SK-MEL-5 (cell line): ENCODE measurements around the gene ZNF619. TPM values are rescaled to one million over a fixed set of nuclear protein-coding genes. Genes with fewer than 3 reads are reported as not detected.
A peak's percentile ranks its signal among the peaks of the same experiment; 100 is the strongest.
"Not testable (repeated sequence)": the region's sequence is repeated elsewhere in the genome, so short reads cannot be mapped to it uniquely, and the experiment has no call there.

Experiments
- DNase-seq: peaks from one replicate; pipeline ENCODE4 v3.0.0-alpha.2; 2016; ENCODE audit warnings: low read depth, low spot score
- in situ Hi-C: cut with HindIII; loops from 2 replicates; pipeline ENCODE4 v1.10.0; 2016; ENCODE audit warnings: low sequenced_read_pairs, high pct_unique_total_duplicates, low pct_unique_long_range_greater_than_20kb
- polyA plus RNA-seq, 2 experiments: library from polyadenylated mRNA; depleted of rRNA; stranded (reverse); fragments of >200 nt; gene quantifications; 2 replicates each; pipeline ENCODE4 v1.2.3, GENCODE V29; 2015
- total RNA-seq: library from RNA; depleted of rRNA; stranded (reverse); fragments of >200 nt; shearing (Covaris generic); gene quantifications from 2 replicates; pipeline ENCODE4 v1.2.3, GENCODE V29; 2014; rRNA removed

The ZNF619 gene
- 2.6 and 2.7 TPM in 2 replicates for total RNA-seq
- polyA plus RNA-seq (2015; cell fraction: cytosol; rRNA removed) = 1.8 TPM in 2 replicates
- 2.0 and 4.3 TPM in 2 replicates for polyA plus RNA-seq (2015; cell fraction: nucleus; rRNA removed)

GRCh38 chr3:40476478-40477470 is at the start of gene ZNF619:
ZNF619 (plus strand) TSS chr3:40477122; CDS start chr3:40477980, 858 bp downstream.
- DNase-seq = peak; percentile 51
- in situ Hi-C loops = no loop called here

- peak; percentile 41 for DNase-seq
- in situ Hi-C loops = no loop called here
Observed at GRCh38 chr3:40432793-40433192, 44.1 kb upstream of the ZNF619 start.

GRCh38 chr3:40437889-40438288 is 39.0 kb upstream of the ZNF619 start:
- in situ Hi-C loops = no loop called here
- DNase-seq = no peak

- DNase-seq = no peak
- in situ Hi-C loops = no loop called here
Observed at GRCh38 chr3:40445062-40445461, 31.9 kb upstream of the ZNF619 start.

- in situ Hi-C loops = no loop called here
- DNase-seq = no peak
Observed at GRCh38 chr3:40445880-40446279, 31.0 kb upstream of the ZNF619 start.

GRCh38 chr3:40450438-40450837 is 26.5 kb upstream of the ZNF619 start:
- in situ Hi-C loops = no loop called here
- DNase-seq = no peak

GRCh38 chr3:40451551-40451950 is 25.4 kb upstream of the ZNF619 start:
- no peak for DNase-seq
- in situ Hi-C loops = no loop called here

GRCh38 chr3:40452057-40452456 is 24.9 kb upstream of the ZNF619 start:
- DNase-seq = no peak
- in situ Hi-C loops = no loop called here

GRCh38 chr3:40452562-40452875 is 24.4 kb upstream of the ZNF619 start:
- no peak for DNase-seq
- in situ Hi-C loops = no loop called here

GRCh38 chr3:40452876-40453730 is 23.8 kb upstream of the ZNF619 start:
- DNase-seq = peak; percentile 99
- in situ Hi-C loops = no loop called here

- DNase-seq = no peak
- in situ Hi-C loops = no loop called here
Observed at GRCh38 chr3:40453933-40454332, 23.0 kb upstream of the ZNF619 start.

- no peak for DNase-seq
- in situ Hi-C loops = no loop called here
Observed at GRCh38 chr3:40455328-40455727, 21.6 kb upstream of the ZNF619 start.

GRCh38 chr3:40456279-40456939 is 20.5 kb upstream of the ZNF619 start:
- DNase-seq = no peak
- in situ Hi-C loops = no loop called here

GRCh38 chr3:40456940-40457823 is 19.7 kb upstream of the ZNF619 start, which contains the start of gene RPL14:
RPL14 (plus strand) TSS chr3:40457339; CDS start chr3:40457472, 133 bp downstream.
- DNase-seq = peak; percentile 96
- in situ Hi-C loops = no loop called here

GRCh38 chr3:40458473-40458872 is 18.4 kb upstream of the ZNF619 start:
- DNase-seq = no peak
- in situ Hi-C loops = no loop called here

- in situ Hi-C loops, DNase-seq: not testable (repeated sequence)
Observed at GRCh38 chr3:40460481-40460880, 16.4 kb upstream of the ZNF619 start.

- no peak for DNase-seq
- in situ Hi-C loops = no loop called here
Observed at GRCh38 chr3:40461161-40461560, 15.8 kb upstream of the ZNF619 start.
